ENCODE results near the gene UBE2E2.

Gene UBE2E2

GRCh38 chr3:23422517-23422851 is 219.4 kb downstream of the UBE2E2 start:
- TF ChIP-seq ZNF658 (tag by site-specific recombination; IDR thresholded peaks at IDR 0.05) = no peak
- no peak for TF ChIP-seq ZBTB8A (tag by site-specific recombination; IDR thresholded peaks at IDR 0.05)
- TF ChIP-seq, protein P1, sequence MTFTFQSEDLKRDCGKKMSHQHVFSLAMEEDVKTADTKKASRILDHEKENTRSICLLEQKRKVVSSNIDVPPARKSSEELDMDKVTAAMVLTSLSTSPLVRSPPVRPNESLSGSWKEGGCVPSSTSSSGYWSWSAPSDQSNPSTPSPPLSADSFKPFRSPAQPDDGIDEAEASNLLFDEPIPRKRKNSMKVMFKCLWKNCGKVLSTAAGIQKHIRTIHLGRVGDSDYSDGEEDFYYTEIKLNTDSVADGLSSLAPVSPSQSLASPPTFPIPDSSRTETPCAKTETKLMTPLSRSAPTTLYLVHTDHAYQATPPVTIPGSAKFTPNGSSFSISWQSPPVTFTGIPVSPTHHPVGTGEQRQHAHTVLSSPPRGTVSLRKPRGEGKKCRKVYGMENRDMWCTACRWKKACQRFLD (tag by site-specific recombination; IDR thresholded peaks at IDR 0.05) = no peak
- no peak for TF ChIP-seq ZIC2 (tag by site-specific recombination; IDR thresholded peaks at IDR 0.05)
- TF ChIP-seq SCRT1 (tag by site-specific recombination; IDR thresholded peaks at IDR 0.05; ENCODE audit: borderline replicate concordance) = no peak
- TF ChIP-seq ZNF221 (tag by site-specific recombination; IDR thresholded peaks at IDR 0.05; ENCODE audit: borderline replicate concordance) = no peak
- TF ChIP-seq ZNF18 (tag by site-specific recombination; IDR thresholded peaks at IDR 0.05) = no peak
- no peak for TF ChIP-seq ZBTB1 (tag by site-specific recombination; IDR thresholded peaks at IDR 0.05)
- TF ChIP-seq, protein P2, sequence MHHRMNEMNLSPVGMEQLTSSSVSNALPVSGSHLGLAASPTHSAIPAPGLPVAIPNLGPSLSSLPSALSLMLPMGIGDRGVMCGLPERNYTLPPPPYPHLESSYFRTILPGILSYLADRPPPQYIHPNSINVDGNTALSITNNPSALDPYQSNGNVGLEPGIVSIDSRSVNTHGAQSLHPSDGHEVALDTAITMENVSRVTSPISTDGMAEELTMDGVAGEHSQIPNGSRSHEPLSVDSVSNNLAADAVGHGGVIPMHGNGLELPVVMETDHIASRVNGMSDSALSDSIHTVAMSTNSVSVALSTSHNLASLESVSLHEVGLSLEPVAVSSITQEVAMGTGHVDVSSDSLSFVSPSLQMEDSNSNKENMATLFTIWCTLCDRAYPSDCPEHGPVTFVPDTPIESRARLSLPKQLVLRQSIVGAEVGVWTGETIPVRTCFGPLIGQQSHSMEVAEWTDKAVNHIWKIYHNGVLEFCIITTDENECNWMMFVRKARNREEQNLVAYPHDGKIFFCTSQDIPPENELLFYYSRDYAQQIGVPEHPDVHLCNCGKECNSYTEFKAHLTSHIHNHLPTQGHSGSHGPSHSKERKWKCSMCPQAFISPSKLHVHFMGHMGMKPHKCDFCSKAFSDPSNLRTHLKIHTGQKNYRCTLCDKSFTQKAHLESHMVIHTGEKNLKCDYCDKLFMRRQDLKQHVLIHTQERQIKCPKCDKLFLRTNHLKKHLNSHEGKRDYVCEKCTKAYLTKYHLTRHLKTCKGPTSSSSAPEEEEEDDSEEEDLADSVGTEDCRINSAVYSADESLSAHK (tag by site-specific recombination; IDR thresholded peaks at IDR 0.05) = no peak
- no peak for TF ChIP-seq ZNF707 (tag by site-specific recombination; IDR thresholded peaks at IDR 0.05)
- no peak for TF ChIP-seq ZNF768 (tag by site-specific recombination; IDR thresholded peaks at IDR 0.05)
- no peak for TF ChIP-seq KLF1 (tag by site-specific recombination; IDR thresholded peaks at IDR 0.05)
- TF ChIP-seq ZNF138 (tag by site-specific recombination; IDR thresholded peaks at IDR 0.05; ENCODE audit: borderline replicate concordance) = no peak
- no peak for TF ChIP-seq ZBTB17 (tag by site-specific recombination; IDR thresholded peaks at IDR 0.05)
- no peak for TF ChIP-seq ZNF433 (tag by site-specific recombination; IDR thresholded peaks at IDR 0.05; ENCODE audit: low read depth)
- TF ChIP-seq, protein P3, sequence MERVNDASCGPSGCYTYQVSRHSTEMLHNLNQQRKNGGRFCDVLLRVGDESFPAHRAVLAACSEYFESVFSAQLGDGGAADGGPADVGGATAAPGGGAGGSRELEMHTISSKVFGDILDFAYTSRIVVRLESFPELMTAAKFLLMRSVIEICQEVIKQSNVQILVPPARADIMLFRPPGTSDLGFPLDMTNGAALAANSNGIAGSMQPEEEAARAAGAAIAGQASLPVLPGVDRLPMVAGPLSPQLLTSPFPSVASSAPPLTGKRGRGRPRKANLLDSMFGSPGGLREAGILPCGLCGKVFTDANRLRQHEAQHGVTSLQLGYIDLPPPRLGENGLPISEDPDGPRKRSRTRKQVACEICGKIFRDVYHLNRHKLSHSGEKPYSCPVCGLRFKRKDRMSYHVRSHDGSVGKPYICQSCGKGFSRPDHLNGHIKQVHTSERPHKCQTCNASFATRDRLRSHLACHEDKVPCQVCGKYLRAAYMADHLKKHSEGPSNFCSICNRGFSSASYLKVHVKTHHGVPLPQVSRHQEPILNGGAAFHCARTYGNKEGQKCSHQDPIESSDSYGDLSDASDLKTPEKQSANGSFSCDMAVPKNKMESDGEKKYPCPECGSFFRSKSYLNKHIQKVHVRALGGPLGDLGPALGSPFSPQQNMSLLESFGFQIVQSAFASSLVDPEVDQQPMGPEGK (tag by site-specific recombination; IDR thresholded peaks at IDR 0.05) = no peak
- TF ChIP-seq ZNF248 (tag by site-specific recombination; IDR thresholded peaks at IDR 0.05) = no peak
- TF ChIP-seq ZNF521 (tag by site-specific recombination; IDR thresholded peaks at IDR 0.05) = no peak
- no peak for TF ChIP-seq ZSCAN16 (tag by site-specific recombination; IDR thresholded peaks at IDR 0.05)
- TF ChIP-seq, protein P4, sequence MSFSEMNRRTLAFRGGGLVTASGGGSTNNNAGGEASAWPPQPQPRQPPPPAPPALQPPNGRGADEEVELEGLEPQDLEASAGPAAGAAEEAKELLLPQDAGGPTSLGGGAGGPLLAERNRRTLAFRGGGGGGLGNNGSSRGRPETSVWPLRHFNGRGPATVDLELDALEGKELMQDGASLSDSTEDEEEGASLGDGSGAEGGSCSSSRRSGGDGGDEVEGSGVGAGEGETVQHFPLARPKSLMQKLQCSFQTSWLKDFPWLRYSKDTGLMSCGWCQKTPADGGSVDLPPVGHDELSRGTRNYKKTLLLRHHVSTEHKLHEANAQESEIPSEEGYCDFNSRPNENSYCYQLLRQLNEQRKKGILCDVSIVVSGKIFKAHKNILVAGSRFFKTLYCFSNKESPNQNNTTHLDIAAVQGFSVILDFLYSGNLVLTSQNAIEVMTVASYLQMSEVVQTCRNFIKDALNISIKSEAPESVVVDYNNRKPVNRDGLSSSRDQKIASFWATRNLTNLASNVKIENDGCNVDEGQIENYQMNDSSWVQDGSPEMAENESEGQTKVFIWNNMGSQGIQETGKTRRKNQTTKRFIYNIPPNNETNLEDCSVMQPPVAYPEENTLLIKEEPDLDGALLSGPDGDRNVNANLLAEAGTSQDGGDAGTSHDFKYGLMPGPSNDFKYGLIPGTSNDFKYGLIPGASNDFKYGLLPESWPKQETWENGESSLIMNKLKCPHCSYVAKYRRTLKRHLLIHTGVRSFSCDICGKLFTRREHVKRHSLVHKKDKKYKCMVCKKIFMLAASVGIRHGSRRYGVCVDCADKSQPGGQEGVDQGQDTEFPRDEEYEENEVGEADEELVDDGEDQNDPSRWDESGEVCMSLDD (tag by site-specific recombination; IDR thresholded peaks at IDR 0.05) = no peak
- no peak overlapping the region for H3K27ac ChIP-seq (ENCODE audit: extremely low read depth, low read depth, low read length)
- CTCF ChIA-PET = no interaction called here

More at GRCh38 chr3:23422517-23422851, 219.4 kb downstream of the UBE2E2 start:
- Histone ChIP-seq H3K9me3 (ENCODE audit: control insufficient read depth, insufficient read depth, low read depth, low read length) (no peaks in the 10 kb centered on the region), H3K4me3 (ENCODE audit: low read depth, low read length) (no peak overlapping the region), H3K36me3 (ENCODE audit: control insufficient read depth in 2 of 2, insufficient read depth in 1 of 2, low read length in 2 of 2) (no peaks in the 10 kb centered on the region), H3K4me1 (ENCODE audit: control insufficient read depth, insufficient read depth, low read length) (no peaks in the 10 kb centered on the region)
- POLR2A ChIA-PET = no interaction called here

All from HEK293 (cell line).